ENCODE results near the gene PRR7. TPM values are rescaled to one million over a fixed set of nuclear protein-coding genes. Genes with fewer than 3 reads are reported as not detected.
A peak's percentile ranks its signal among the peaks of the same experiment; 100 is the strongest.

PRR7 gene
- total RNA-seq, 2 experiments from 2014 or later, result 7.4 to 8.2 TPM

DNA sequence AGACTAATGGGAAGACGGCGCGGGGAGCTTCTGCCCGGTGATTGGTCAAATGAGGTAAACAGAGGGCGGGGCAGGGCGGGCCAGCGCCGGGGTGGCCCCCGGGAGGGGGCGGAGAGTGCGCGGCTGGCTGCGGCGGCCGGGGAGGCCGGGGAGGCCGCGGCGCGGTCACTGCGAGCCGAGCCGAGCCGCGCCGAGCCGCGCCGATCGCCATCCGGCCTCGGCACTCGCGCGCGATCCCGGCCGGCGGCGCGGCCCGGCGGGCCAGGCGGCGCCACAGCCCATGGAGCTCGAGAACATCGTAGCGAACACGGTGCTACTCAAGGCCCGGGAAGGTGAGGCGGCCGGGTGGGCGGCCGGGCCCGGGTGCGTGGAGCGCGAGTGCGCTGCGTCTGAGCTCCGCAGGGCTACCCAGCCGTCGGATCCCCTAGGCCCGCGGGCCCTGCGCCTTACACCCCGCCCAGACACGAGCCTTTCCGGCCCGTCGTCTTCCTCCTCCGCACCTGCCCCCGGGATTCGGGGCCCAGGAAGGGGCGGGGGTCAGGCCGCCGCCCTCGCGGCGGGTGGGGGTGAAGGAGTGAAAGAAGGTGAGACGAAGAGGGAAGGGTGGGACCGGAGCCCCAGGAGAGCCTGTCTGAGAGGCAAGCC lies 19.9 kb upstream of the PRR7 start, which contains the start of gene GRK6:
GRK6 (plus strand) TSS at position 111 of the 645 bp plus-strand sequence; CDS start at position 281, 170 bp downstream.
- CTCF ChIA-PET, result interaction anchor here (0.5 to 10.3 kb wide), 9 partner anchors 19 to 114 kb away, joined by 3 to 111 read pairs (median 4); no protein-coding TSS in a partner anchor
- Mint-ChIP-seq H3K27me3 (ENCODE audit: low read depth) (no peaks in the 10 kb centered on the region), H3K36me3 (ENCODE audit: low read depth) (peaks cover 43% of the 10 kb centered on the region), H3K4me3 (peak within 1 kb of the TSS; percentile 95), H3K4me1 (ENCODE audit: low read depth) (peaks cover 40% of the 10 kb centered on the region), H3K9me3 (no peaks in the 10 kb centered on the region), H3K27ac (peak within 1 kb of the TSS; percentile 95)
- peak; percentile 79 for DNase-seq
- intact Hi-C loops (cut with micrococcal nuclease), result loop anchor here (1.0 to 5.0 kb wide), 8 partner anchors 23 to 1039 kb away; partner anchors contain the start of genes HIGD2A, LMAN2, NOP16 and NSD1

DNA sequence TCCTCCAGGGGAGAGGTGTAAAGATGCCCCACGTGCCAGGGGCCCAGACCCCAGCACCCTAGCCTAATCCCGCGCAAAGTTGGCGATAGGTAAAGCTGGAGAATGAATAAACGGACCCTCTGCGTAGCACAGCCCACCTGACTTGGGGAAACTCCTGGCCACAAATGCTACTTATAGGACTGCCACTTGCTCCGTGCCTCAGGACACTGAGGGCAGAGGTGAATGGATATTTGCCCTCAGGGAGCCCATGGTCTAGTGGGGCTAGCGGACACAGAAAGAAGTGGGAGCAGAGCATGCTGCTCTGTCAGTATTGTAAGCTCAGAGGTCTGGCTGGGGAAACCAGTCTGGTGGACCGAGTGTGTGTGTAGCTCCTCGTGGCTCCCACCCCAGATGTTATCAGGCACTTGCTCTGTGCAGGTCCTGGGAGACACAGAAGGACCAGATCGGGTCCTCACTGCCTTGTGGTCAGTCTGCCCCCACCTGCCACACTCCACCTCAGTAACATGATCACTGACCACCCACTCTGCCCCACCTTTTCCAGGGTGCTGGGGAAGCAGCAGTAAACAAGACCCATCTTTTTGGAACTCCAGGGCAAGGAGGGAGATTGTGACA lies 19.3 kb upstream of the PRR7 start:
- Mint-ChIP-seq H3K27ac (peak overlapping the region; percentile 95), H3K4me3 (peak overlapping the region; percentile 95), H3K27me3 (ENCODE audit: low read depth) (no peaks in the 10 kb centered on the region), H3K36me3 (ENCODE audit: low read depth) (peaks cover 47% of the 10 kb centered on the region), H3K4me1 (ENCODE audit: low read depth) (peaks cover 46% of the 10 kb centered on the region), H3K9me3 (no peaks in the 10 kb centered on the region)
- no peak for DNase-seq
- intact Hi-C loops (cut with micrococcal nuclease), result loop anchor here (2.0 to 5.0 kb wide), 3 partner anchors 65 to 1040 kb away; partner anchors contain the start of genes HIGD2A, NOP16 and RNF44
- CTCF ChIA-PET, result interaction anchor here (0.5 to 10.3 kb wide), 9 partner anchors 13 to 115 kb away, joined by 3 to 111 read pairs (median 4); no protein-coding TSS in a partner anchor

DNA sequence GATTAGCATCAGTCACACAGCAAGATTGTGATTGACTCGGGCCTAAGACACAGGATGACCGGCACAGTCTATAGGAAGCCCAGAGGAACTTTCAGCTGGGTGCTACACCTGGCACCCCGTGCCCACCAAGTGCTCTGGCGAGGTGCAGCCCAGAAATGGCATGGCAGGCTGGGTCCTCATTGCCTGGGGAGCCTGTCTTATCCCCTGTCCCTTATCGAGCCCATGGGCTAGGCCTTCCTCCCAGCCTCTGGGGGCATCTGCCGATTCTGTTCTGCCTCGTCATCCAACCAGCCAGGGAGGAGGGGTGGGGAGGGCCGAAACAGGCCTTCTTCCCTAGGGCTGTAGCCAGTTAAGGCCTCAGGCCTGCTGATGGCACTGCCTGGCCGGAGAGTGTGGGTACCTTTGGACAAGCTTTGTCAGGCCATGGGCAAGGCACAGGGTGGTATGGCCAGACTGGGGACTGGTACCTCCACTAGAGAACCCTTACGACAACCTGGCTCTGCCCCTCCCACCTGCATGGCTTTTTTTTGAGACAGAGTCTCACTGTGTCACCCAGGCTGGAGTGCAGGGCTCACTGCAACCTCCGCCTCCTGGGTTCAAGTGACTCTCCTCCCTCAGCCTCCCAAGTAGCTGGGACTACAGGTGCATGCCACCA lies 18.6 kb upstream of the PRR7 start:
- peaks cover 52% of the 10 kb centered on the region for H3K4me1 Mint-ChIP-seq (ENCODE audit: low read depth)
- peak overlapping the region; percentile 95 for H3K27ac Mint-ChIP-seq
- H3K36me3 Mint-ChIP-seq (ENCODE audit: low read depth), result peaks cover 50% of the 10 kb centered on the region
- H3K27me3 Mint-ChIP-seq (ENCODE audit: low read depth), result no peaks in the 10 kb centered on the region
- intact Hi-C loops (cut with micrococcal nuclease), result loop anchor here (2.0 to 5.0 kb wide), 3 partner anchors 65 to 1041 kb away; partner anchors contain the start of genes HIGD2A, NOP16 and RNF44
- peak; percentile 61 for DNase-seq
- no peaks in the 10 kb centered on the region for H3K9me3 Mint-ChIP-seq
- CTCF ChIA-PET, result interaction anchor here (1.2 to 10.3 kb wide), 6 partner anchors 14 to 116 kb away, joined by 3 to 111 read pairs (median 5); no protein-coding TSS in a partner anchor
- H3K4me3 Mint-ChIP-seq, result peak overlapping the region; percentile 95

DNA sequence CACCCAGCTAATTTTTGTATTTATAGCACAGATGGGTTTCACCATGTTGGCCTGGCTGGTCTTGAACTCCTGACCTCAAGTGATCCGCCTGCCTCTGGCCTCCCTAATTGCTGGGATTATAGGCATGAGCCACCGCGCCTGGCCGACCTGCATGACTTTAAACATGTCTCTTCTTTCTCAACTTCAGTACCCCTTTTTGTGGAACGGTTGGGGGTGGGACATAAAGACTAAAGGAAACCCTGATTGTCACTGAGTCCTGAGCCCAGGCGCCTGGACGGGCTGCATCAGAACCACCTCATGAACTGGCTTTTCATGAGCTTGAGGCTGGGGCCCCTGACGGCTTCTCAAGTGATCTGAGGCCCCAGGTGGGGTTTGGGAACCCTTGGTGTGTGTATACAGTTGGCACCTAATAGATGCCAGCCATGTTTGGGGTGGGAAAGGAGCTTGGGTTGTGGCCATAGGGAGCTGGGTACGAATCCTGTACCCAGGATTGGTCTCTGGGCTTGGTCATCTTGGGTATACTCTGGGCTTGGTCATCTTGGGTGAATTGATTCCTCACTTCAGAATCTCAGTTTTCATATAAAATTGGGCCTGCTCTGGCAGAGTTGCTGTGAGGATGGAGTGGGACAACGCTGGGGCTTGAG lies 17.9 kb upstream of the PRR7 start:
- H3K27me3 Mint-ChIP-seq (ENCODE audit: low read depth), result no peaks in the 10 kb centered on the region
- peak overlapping the region; percentile 95 for H3K27ac Mint-ChIP-seq
- no peaks in the 10 kb centered on the region for H3K9me3 Mint-ChIP-seq
- peaks cover 57% of the 10 kb centered on the region for H3K4me1 Mint-ChIP-seq (ENCODE audit: low read depth)
- CTCF ChIA-PET, result interaction anchor here (0.7 to 10.3 kb wide), 5 partner anchors 15 to 116 kb away, joined by 3 to 111 read pairs (median 6); no protein-coding TSS in a partner anchor
- peaks cover 55% of the 10 kb centered on the region for H3K36me3 Mint-ChIP-seq (ENCODE audit: low read depth)
- no peak for DNase-seq
- H3K4me3 Mint-ChIP-seq, result peak overlapping the region; percentile 95
- intact Hi-C loops (cut with micrococcal nuclease), result loop anchor here (1.0 to 5.0 kb wide), 7 partner anchors 12 to 1041 kb away; partner anchors contain the start of genes HIGD2A, NOP16 and RNF44

DNA sequence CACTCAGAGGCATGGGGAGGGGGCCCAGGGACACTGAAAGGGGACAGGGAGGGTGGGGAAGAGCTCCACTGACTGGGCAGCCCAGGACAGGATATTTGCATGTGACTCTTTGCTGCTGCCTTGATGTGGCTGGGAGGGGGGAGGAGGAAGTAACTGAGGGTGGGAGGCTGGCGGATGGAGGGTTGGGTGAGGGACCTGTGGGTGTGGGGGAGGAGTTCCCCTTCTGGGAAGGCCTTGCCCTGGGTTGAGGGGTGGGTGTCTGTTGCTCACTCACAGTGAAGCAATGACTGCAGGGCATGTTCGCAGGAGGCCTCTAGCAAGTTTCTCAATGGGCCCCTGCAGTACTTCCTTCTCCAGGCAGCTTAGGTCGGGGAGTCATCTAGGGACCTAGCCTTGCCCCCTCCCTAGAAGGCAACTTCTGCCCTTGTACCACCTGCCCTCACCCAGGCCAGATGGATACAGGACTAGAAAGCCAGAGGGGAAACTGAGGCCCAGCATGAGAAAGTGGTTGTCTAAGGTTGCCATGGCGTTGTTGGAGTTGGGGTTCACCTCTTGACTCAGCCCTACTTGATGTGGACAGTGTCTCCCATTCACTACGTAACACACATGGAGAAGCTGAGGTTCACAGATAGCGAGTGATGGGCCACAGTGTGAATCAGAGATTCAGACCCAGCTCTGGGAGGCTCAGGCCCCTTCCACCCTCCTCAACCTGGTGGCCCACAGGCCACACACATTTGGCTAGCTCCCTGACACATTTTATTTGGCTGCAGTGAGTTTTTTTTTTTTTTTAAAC lies 17.2 kb upstream of the PRR7 start:
- H3K36me3 Mint-ChIP-seq (ENCODE audit: low read depth), result peaks cover 58% of the 10 kb centered on the region
- DNase-seq, result peak; percentile 97
- H3K27ac Mint-ChIP-seq, result peak overlapping the region; percentile 95
- H3K4me3 Mint-ChIP-seq, result peak overlapping the region; percentile 95
- CTCF ChIA-PET, result interaction anchor here (0.6 to 10.3 kb wide), 8 partner anchors 14 to 117 kb away, joined by 3 to 111 read pairs (median 8); no protein-coding TSS in a partner anchor
- no peaks in the 10 kb centered on the region for H3K27me3 Mint-ChIP-seq (ENCODE audit: low read depth)
- peaks cover 65% of the 10 kb centered on the region for H3K4me1 Mint-ChIP-seq (ENCODE audit: low read depth)
- no peaks in the 10 kb centered on the region for H3K9me3 Mint-ChIP-seq
- intact Hi-C loops (cut with micrococcal nuclease), result loop anchor here (1.0 to 5.0 kb wide), 7 partner anchors 11 to 1042 kb away; partner anchors contain the start of genes HIGD2A, NOP16 and RNF44

DNA sequence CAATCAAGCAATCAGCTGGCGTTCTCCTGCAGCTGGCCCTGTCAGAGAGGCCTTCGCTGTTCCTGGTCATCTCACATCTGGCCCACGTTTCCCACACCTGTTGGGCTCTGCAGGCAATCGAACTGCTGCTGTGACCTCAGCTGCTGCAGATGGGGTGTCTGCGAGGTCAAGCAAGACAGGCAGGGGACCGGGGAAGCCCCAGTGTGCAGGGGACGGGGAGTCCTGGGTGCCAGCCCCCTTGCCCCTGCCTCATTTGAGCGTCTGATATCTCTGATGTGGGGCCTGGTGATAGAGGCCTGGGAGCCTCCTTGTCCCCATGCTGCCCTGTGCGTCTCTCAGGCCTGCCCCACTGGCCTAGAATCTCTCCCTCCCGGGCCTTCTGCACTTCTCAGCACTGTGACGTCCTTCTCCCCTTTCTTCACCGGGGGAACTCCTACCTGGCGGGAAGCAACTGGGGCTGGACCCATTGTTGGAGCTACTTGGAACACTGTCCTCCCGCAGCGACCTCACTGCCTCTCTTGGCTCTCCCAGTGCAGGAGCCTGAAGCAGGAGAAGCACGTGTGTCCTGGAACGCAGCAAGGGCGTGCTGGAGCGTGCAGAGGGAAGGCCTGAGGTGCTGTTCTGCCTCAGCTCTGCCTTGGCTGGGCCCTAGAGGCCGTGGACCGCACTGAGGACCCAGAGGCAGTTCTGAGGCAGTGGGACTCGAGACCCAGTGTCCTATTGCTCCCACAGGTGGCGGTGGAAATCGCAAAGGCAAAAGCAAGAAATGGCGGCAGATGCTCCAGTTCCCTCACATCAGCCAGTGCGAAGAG lies 16.3 kb upstream of the PRR7 start:
- Mint-ChIP-seq H3K36me3 (ENCODE audit: low read depth) (peaks cover 63% of the 10 kb centered on the region), H3K4me1 (ENCODE audit: low read depth) (peaks cover 71% of the 10 kb centered on the region), H3K27me3 (ENCODE audit: low read depth) (no peaks in the 10 kb centered on the region), H3K27ac (peak overlapping the region; percentile 95), H3K9me3 (no peaks in the 10 kb centered on the region), H3K4me3 (peak overlapping the region; percentile 95)
- intact Hi-C loops (cut with micrococcal nuclease), result no loop called here
- CTCF ChIA-PET, result interaction anchor here (0.6 to 10.3 kb wide), 7 partner anchors 13 to 40 kb away, joined by 3 to 111 read pairs (median 19); partner anchors contain the start of gene PRR7
- no peak for DNase-seq

DNA sequence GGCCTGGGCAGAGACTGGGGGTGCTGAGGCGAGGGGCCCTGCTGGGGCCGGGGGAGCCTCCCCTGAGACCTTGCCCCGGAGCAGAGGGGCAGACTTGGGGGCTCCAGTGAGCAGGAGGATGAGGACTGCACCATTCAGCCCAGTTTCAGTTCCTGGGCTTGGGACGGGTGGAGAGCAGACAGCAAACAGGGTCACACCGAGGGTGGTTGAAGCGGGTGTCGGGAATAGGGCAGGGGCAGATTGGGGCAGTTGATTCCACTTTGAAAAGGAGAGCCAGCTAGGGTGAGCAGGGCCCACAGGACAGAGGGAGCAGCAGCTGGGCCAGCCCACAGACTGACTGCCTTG lies 15.7 kb upstream of the PRR7 start:
- no peaks in the 10 kb centered on the region for H3K27me3 Mint-ChIP-seq (ENCODE audit: low read depth)
- DNase-seq, result no peak
- H3K4me3 Mint-ChIP-seq, result peak overlapping the region; percentile 95
- peaks cover 73% of the 10 kb centered on the region for H3K4me1 Mint-ChIP-seq (ENCODE audit: low read depth)
- CTCF ChIA-PET, result interaction anchor here (1.3 to 10.3 kb wide), 6 partner anchors 14 to 40 kb away, joined by 3 to 111 read pairs (median 20); partner anchors contain the start of gene PRR7
- peaks cover 67% of the 10 kb centered on the region for H3K36me3 Mint-ChIP-seq (ENCODE audit: low read depth)
- intact Hi-C loops (cut with micrococcal nuclease), result no loop called here
- peak overlapping the region; percentile 95 for H3K27ac Mint-ChIP-seq
- H3K9me3 Mint-ChIP-seq, result no peaks in the 10 kb centered on the region

DNA sequence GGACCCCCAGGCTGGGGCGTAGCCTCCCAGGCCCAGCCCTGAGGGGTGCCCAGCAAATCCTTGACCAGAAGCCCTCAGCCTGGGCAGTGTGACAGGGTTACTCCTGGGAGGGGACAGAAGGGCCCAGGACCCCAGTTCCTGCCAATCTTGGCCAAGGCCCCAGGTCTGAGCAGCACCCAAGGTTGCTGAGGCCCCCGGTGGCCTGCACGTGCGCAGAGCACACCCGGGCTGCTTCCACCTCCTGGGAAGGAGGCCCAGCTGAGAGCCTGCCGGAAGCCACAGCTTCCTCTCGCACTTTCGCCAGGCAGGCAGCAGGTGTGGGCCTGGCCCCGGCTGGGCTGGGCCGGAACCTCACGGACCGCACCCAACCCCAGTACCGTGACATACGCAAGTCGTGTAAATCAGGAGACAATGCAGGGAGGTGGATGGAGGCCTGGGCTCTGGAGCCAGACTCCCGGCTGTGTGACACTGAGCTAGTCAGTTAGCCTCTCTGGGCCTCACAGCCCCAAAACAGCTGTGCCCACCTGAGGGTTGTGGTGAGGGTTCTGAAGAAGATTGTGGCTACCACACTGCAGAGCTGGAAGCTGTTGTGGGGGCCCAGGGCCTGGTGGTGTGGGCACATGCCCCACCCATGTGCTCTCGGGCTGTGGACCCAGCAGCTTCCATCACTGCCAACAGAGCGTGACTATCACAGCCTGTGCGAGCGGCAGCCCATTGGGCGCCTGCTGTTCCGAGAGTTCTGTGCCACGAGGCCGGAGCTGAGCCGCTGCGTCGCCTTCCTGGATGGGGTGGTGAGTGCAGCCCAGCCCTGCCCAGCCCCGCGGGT lies 15.1 kb upstream of the PRR7 start:
- H3K9me3 Mint-ChIP-seq, result no peaks in the 10 kb centered on the region
- no peaks in the 10 kb centered on the region for H3K27me3 Mint-ChIP-seq (ENCODE audit: low read depth)
- peaks cover 71% of the 10 kb centered on the region for H3K36me3 Mint-ChIP-seq (ENCODE audit: low read depth)
- CTCF ChIA-PET, result interaction anchor here (0.8 to 10.3 kb wide), 9 partner anchors 13 to 41 kb away, joined by 3 to 111 read pairs (median 5); partner anchors contain the start of gene PRR7
- intact Hi-C loops (cut with micrococcal nuclease), result no loop called here
- H3K4me1 Mint-ChIP-seq (ENCODE audit: low read depth), result peaks cover 74% of the 10 kb centered on the region
- peak overlapping the region; percentile 95 for H3K4me3 Mint-ChIP-seq
- H3K27ac Mint-ChIP-seq, result peak overlapping the region; percentile 95
- peak; percentile 79 for DNase-seq

DNA sequence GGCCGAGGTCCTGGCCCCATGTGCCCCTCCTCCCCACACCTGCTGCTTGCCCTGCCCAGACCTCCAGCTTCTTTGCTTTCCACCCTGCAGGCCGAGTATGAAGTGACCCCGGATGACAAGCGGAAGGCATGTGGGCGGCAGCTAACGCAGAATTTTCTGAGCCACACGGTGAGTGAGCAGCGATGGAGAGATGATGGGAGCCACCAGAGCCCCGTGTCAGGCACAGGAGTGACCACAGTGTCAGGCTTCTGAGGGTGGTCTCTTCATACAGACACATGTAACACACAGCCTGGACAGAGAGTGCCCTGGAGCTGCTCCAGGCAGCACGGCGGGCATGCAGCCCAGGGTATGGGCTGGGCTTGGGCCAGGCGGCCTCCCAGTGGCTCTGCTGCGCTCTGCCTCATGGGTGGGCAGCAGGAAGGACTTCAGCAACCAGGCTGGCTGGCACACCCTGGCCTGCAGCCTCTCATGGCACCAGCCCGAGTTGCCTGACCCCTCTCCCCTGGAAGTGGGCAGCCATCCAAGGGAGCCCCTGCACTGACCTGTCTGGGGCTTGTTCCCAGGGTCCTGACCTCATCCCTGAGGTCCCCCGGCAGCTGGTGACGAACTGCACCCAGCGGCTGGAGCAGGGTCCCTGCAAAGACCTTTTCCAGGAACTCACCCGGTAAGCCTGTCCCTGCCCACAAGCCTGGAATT lies 14.3 kb upstream of the PRR7 start:
- H3K36me3 Mint-ChIP-seq (ENCODE audit: low read depth), result peaks cover 76% of the 10 kb centered on the region
- peak; percentile 64 for DNase-seq
- H3K27ac Mint-ChIP-seq, result peak overlapping the region; percentile 95
- CTCF ChIA-PET, result interaction anchor here (0.8 to 10.3 kb wide), 11 partner anchors 12 to 42 kb away, joined by 3 to 111 read pairs (median 5); partner anchors contain the start of gene PRR7
- peak overlapping the region; percentile 95 for H3K4me3 Mint-ChIP-seq
- peaks cover 81% of the 10 kb centered on the region for H3K4me1 Mint-ChIP-seq (ENCODE audit: low read depth)
- H3K9me3 Mint-ChIP-seq, result no peaks in the 10 kb centered on the region
- H3K27me3 Mint-ChIP-seq (ENCODE audit: low read depth), result no peaks in the 10 kb centered on the region
- intact Hi-C loops (cut with micrococcal nuclease), result no loop called here

All from activated naive CD4-positive, alpha-beta T cell treated with anti-CD3 and anti-CD28 coated beads for 36 hours (primary cell).